GF-D8 (cell line): ENCODE data around the gene CASP14.
"Not testable (repeated sequence)": the region's sequence is repeated elsewhere in the genome, so short reads cannot be mapped to it uniquely, and the experiment has no call there.

Experiments
- DNase-seq: peaks from one replicate; lab custom pipeline; 2025; lab: John Stamatoyannopoulos, UW

Gene CASP14, protein sequence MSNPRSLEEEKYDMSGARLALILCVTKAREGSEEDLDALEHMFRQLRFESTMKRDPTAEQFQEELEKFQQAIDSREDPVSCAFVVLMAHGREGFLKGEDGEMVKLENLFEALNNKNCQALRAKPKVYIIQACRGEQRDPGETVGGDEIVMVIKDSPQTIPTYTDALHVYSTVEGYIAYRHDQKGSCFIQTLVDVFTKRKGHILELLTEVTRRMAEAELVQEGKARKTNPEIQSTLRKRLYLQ

DNA sequence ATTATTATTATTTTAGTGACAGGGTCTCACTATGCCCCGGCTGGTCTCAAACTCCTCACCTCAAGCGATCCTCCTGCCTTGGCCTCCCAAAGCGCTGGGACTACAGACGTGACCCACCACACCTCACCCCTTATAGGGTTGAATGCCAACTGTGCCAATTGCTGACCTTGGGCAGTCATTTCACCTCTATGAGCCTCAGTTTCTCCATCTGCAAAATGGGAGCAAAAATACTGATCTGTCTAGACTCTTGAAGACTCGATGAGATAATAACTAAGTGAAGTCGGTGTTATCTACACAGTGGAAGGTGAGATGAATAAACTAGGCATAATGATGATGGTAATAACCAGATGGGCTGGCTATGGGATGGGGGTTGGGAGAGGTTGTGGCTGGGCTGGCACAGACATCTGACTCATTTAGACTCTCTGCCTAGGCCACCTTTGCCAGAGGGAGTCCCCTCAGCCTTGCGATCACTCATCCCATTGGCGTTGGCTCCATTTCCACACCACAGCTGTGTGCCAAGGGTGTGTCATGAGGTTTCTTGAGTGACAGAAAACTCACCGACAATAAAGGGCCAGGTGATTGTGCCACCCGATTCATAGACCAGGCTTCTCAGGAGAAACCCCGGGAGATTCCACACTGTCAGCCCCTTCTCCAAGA is at the start of gene CASP14:
TSS of gene CASP14 (plus strand) at position 596 of the 657 bp plus-strand sequence. CDS start 2,772 bp downstream, outside the sequence.
- no peak for DNase-seq

DNA sequence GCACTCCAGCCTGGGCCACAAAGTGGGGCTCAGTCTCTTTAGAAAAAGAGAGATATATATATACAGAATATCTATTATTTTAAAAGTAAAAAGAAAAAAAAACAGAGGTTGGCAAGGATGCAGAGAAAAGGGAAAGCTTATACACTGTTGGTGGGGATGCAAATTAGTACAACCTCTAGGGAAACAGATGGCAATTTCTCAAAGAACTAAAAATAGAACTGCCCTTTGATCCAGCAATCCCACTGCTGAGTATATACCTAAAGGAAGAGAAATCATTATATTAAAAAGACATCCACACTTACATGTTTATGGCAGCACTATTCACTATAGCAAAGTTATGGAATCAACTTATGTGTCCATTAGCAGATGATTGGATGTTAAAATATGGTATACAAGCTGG is 41.0 kb upstream of the CASP14 start:
- DNase-seq: no peak

DNA sequence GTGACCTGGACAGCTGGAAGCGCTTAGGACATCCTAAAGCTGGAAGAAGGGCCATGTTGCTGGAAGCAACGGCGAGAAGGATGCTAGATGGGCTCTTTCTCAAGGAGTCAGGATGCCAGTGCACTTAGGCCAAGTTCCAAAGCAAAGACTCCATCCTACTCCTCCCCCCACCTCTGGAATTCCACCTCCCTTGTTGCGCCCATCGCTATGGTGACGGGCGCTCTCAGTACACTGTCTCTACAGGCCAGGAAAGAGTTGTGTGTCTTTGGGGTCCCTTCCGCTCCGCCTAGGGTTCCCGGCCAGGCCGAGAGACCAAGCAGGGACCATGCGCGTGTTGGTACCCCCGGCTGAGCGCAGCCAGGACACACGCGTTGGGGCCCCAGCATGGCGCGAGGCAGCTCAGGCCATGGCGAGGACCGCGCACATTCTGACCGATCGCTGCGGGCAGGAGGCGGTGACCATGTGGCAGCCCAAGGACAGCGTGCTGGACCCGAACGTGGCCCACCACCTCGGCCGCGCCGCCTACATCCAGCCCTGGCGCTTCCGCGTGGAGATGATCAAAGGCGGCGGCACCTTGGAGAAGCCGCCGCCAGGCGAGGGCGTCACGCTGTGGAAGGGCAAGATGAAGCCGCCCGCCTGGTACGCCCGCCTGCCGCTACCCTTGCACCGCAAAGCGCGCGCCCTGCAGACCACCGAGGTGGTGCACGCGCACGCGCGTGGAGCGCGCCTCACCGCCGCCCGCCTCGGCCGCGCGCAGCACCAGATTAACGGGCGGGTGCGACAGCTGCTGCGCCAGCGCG is 38.6 kb upstream of the CASP14 start:
- no peak for DNase-seq

DNA sequence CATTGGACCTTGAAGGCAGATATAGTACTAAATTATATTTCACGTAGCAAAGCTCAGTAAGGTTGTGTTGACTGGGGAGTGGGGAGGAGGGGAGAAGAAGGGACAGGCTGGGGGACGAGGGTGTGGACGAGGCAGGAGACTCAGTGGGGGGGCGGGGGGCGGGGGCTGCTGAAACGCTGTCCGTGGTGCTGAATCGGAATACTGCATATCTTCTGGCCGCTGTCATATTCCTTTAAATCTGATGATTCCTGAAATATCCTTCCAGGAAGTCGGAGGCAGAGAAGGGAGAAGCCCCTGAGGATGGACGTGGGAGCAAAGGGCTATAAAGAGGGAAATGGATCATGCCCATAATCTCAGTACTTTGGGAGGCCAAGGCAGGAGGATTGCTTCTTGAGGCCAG is 34.7 kb upstream of the CASP14 start:
- DNase-seq: no peak

DNA sequence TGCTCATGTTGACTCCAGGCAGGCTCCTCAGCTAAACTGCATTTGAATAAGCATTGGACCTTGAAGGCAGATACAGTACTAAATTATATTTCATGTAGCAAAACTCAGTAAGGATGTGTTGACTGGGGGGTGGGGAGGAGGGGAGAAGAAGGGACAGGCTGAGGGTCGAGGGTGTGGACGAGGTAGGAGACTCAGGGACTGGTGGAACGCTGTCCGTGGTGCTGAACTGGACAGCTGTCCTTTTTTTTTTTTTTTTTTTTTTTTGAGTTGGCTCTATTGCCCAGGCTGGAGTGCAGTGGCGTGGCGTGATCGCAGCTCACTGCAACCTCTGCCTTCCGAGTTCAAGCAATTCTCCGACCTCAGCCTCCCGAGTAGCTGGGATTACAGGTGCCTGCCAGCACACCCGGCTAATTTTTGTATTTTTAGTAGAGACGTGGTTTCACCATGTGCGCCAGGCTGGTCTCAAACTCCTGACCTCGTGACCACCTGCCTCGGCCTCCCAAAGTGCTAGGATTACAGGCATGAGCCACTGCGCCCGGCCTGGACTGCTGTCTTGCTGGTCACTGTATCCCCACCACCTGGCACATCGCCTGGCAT is 33.2 kb upstream of the CASP14 start:
- no peak for DNase-seq

DNA sequence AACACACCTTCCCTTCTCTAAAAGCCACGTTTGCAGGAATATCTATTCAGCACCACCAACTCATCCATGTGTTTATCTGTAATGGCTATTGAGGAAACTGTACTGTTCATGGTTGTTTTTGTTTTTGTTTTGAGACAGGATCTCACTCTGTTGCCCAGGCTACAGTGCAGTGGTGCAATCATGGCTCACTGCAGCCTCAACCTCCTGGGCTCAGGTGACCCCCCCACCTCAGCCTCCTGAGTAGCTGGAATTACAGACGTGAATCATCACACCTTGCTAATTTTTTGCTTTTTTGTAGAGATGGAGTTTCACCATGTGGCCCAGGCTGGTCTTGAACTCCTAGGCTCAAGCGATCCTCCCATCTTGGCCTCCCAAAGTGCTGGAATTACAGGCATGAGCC is 30.4 kb upstream of the CASP14 start:
- DNase-seq: not testable (repeated sequence)

DNA sequence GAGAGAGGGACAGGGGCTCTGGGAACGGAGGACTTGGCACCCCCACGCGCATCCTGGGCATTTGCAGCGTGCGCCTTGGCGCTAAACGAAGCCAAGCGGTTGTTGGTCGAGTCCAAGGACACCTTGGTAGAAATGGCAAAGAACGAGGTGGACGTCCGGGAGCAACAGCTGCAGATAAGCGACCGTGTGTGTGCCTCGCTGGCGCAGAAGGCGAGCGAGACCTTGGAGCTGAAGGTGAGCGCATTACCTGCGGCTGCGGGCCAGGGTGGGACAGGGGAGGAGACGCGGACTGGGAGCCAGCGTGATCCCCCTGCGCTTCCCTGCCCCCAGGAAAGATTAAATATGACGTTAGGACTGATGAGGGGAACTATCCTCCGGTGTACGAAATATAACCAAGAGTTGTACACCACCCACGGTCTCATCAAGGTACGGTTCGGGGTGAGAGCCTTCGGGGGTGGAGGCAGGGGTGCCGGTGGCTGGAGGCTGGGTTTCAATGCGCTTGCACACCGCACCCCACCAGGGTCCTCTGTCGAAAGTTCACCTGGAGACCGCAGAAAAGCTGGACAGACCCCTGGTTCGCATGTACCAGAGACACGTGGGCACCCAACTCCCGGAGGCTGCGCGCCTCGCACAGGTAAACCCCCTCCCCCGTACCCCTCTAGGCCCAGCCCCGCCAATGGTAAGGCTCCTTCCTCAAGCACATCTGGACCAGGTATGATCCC is 27.8 kb upstream of the CASP14 start:
- no peak for DNase-seq

DNA sequence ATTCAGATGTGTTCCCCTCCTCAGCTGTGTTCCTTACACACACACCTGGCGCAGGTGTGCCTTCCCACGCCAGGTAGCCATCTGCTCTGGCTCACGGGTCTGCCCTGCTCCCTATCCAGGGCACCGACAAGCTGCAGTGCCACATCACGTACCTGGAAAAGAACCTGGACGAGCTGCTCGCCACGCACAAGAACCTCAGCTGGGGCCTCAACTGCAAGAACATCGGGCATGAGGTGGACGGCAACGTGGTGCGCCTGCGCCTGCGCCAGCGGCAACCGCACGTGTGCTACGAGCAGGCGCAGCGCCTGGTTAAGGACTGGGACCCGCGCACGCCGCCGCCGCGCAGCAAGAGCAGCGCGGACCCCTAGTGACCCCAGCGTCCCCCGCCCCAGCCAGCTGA is 26.5 kb upstream of the CASP14 start:
- DNase-seq: no peak

DNA sequence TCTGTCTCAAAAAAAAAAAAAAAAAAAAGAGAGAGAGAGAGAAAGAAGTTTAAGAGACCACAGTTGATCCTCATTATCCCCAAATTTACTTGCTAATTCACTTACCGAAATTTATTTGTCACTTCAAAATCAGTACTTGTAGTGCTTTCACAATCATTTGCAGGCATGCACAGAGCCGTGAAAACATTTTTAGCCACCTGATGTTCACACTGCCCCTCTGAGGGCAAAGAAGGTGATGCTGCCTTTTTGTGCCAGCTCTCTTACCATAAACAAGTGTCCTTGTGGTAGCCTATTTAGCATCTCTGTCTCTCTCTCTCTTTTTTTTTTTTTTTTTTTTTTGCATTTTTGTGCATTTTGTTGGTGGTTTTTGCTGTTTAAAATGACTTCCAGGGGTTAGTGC is 24.1 kb upstream of the CASP14 start:
- no peak for DNase-seq

DNA sequence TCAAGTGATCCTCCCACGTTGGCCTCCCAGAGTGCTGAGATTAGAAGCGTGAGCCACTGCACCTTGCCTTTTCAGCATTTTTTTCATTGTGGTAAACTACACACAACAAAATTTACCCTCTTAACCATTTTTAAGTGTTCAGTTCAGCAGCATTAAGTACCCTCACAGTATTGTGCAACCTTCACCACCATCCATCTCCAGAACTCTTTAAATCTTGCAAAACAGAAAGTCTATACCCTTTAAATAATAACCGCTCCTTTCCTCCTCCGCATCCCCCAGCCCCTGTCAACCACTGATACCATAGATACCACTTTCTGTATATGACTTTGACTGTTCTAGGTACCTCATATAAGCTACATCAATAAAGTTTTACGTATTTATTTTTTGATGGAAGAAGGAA is 20.8 kb upstream of the CASP14 start:
- DNase-seq: no peak

DNA sequence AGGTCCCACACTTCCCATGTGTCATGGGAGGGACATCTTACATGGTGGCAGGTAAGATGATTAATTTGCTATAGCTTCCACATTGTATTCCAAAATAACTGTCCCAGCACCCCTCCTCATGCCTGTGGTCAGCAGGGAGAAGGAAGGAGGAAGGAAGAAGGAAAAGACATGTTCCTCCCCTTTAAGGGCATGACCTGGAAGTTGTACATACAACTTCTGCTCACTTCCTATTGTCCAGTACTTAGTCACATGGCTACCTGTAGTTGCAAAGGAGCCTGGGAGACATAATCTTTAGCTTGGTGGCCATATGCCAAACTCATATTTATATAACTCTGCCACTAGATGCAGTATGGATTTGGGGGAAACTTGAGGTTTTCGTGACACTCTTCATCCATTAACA is 17.6 kb upstream of the CASP14 start:
- DNase-seq: no peak

DNA sequence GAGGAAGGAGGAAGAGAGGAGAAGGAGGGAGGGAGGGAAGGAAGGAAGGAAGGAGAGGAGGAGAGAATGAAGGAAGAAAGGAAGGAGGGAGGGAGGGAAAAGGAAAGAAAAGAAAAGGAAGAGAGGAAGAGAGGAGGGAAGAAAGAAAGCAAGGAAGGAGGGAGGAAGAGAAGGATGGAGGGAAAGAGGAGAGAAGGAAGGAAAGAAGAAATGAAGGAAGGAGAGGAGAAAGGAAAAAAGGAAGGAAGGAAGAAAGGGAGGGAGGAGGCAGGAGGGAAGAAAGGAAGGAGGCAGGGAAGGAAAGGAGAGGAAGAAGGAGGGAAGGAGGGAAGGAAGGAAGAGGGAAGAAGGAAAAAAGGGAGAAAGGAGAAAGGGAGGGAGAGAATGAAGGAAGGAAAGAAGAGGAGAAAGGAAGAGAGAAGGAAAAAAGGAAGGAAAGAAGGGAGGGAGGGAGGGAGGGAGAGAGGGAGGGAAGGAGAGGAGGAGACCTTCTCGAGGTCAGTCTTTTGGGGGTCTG is 13.4 kb upstream of the CASP14 start:
- DNase-seq: no peak

DNA sequence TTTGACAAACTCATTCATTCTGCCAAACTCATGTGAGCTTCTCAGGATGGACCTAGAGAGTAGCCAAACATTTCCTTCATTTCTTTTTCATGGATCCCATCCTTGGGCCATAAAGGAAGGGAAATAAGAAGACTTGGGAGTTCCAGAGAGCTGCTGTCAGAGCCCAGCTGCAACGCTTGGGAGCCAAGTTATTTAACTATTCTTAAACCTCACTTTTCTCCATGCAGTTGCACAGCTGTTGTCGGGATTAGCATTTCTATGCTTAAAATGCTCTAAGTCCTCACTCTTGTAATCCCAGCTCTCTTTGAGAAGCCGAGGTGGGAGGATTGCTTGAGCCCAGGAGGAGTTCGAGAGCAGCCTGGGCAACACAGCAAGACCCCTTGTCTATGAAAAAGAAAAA is 11.7 kb upstream of the CASP14 start:
- DNase-seq: no peak

DNA sequence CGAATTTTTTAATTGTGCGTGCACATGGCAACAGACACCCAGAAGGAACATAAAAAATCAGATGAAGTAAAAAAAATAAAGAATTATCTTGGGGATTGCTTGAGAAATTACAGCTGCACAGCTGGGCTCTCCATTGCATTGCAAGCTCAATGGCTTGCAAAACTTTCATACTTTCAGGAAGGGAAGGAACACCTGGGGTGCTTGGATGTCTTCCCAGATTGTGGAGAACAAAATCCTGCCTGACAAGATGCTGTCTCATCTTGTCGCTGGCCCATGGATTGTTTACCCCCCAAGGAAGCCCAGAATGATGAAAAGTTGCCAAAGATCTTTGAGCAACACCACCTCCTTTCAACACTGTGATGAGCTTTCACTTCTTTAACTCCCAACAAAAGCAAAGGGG is 11.0 kb upstream of the CASP14 start:
- DNase-seq: no peak

DNA sequence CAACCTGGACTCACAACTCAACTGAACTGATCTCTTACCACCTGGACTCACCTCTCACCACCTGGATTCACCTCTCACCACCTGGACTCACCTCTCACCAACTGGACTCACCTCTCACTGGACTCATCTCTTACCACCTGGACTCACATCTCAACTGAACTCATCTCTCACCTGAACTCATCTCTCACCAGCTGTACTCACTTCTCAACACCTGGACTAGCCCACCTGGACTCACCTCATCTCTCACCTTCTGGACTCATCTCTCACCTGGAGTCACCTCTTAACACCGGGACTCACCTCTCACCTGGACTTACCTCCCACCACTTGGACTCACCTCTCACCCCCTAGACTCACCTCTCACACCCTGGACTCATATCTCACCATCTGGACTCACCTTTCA is 7.3 kb upstream of the CASP14 start:
- DNase-seq: no peak

DNA sequence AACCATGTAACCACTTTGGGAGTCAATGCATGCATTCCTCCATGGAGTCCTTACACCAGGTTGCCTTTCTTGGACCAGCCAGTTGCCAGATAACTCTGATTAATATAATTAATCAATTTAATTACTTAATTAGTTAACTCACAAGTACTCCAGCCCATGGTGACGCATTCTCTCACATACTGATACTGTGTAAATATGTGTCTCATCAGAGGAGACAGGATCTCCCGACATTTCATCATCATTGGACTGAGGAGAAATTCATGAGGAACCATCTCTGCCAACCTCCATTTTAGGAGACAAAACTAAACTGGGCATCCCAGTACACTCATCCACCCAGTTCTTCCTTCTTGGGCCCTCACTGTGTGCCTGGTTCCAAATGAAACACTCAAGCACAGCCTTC is 6.5 kb upstream of the CASP14 start:
- DNase-seq: no peak

DNA sequence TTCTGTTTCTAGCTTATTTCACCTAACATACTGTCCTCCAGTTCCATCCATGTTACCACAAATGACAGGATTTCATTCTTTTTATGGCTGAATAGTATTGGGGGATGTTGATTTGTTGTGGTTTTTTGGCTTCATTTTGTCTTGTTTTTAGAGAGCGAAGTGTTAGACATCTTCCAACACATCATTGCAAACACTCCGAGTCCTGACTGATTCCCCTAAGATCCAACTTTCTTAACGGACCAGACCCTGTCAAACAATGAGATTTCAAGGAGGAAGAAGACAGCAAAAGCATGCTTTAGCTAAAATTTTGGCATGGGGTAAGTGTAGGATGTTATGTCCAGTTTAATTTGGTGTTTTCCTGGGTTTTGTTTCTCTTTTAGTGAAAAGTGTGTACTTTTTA is 3.8 kb upstream of the CASP14 start:
- no peak for DNase-seq

DNA sequence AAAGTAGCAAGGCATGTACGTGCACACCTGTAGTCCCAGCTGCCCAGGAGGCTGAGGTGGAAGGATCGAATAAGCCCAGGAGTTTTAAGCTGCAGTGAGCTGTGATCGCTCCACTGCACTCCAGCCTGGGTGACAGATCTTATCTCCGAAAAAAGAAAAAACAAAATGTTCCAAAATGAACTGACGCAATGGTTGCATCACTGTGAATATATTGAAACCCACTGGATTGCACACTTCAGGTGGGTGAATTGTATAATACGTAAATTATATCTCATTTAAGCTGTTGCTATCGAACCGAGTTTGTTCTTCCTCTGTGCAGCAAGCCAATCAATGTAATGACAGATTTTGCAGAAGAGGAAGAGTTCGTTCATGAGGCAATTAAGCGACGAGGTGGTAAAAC is 1.6 kb upstream of the CASP14 start:
- no peak for DNase-seq

DNA sequence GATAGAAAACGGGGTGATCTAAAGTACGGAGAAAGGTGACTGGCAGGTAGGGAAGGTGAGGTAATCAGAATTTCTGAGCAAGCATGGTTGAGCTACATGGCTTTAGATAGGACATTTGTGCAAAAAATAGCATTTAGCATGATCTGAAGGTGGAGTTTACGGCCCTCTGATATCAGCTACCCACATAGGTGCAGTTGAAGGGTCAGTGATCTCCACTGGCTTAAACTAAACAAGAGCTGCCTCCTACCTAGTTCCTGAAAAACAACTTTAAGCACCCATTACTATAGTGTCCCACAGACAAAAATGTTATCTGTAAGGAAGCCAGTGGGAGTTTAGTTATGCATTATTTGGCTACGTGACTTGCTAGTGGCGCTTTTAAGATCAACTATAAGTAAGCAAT is 1.2 kb upstream of the CASP14 start:
- no peak for DNase-seq

DNA sequence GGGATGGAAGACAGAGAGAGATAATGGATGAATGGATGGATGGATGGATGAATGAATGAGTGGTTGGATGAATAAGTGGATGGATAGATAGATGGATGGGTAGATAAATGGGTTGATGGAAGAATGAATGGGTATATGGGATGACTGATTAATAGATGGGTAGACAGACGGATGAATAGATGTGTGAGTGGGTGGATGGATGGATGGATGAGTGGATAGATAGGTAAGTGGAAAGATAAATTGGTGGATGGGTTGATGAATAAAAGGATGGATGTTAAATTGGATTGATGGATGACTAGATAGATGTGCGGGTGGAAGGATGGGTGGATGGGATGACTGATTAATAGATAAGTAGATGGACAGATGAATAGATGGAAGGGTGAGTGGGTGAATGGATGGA is 1.4 kb downstream of the CASP14 start:
- no peak for DNase-seq

DNA sequence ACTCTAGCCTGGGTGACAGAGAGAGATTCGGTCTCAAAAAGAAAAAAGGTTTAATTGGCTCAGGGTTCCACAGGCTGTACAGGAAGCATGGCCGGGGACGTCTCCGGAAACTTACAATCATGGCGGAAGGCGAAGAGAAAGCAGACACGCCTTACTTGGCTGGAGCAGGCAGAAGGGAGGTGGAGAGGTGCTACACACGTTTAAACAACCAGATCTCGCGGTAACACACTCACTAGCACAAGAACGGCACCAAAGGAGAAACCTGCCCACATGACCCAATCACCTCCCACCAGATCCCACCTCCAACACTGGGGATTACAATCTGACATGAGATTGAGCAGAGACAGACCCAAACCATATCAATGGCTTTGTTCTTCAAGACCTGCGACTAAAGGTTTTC is 12.8 kb downstream of the CASP14 start:
- no peak for DNase-seq

DNA sequence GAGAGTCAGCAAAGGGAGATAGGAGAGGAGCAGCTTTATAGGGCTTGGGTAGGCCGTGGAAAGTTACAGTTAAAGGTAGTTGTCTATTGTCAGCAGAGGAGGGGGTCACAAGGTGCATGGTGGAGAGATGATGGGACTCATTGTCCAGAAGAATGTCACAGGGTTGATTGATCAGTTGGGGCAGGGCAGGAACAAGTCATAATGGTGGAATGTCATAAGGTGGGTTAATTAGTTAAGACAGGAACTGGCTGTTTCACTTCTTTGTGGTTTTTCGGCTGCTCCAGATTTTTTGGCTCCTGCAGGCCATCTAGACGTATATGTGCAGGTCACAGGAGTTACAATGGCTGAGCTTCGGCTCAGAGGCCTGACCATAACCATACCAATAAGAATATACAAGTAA is 21.1 kb downstream of the CASP14 start:
- DNase-seq: not testable (repeated sequence)
